Activated CD8-positive, alpha-beta memory T cell treated with anti-CD3 and anti-CD28 coated beads, Interleukin-2, amount 50 U/mL, for 1 hour (primary cell): Measurements from ENCODE around the gene CENPA.
"Not testable (repeated sequence)": the region's sequence is repeated elsewhere in the genome, so short reads cannot be mapped to it uniquely, and the experiment has no call there.

Experiments
- DNase-seq: peaks from one replicate; pipeline ENCODE4 v3.0.0-alpha.2; 2020; ENCODE audit errors: extremely low read depth

Gene CENPA

GRCh38 chr2:26785431-26786206 is at the start of gene CENPA:
CENPA (plus strand) TSS chr2:26786056; CDS start chr2:26786197, 141 bp downstream.
- peak; percentile 88 for DNase-seq

- DNase-seq: no peak
Measured at GRCh38 chr2:26737221-26737620, 48.6 kb upstream of the CENPA start.

GRCh38 chr2:26738481-26738880 is 47.4 kb upstream of the CENPA start:
- no peak for DNase-seq

GRCh38 chr2:26739514-26739913 is 46.3 kb upstream of the CENPA start:
- DNase-seq: no peak

- DNase-seq: no peak
Measured at GRCh38 chr2:26740346-26740745, 45.5 kb upstream of the CENPA start.

GRCh38 chr2:26740890-26741302 is 45.0 kb upstream of the CENPA start:
- DNase-seq: no peak

- no peak for DNase-seq
Measured at GRCh38 chr2:26742048-26742770, 43.6 kb upstream of the CENPA start.

GRCh38 chr2:26743852-26744251 is 42.0 kb upstream of the CENPA start:
- DNase-seq: no peak

- DNase-seq: no peak
Measured at GRCh38 chr2:26744953-26745352, 40.9 kb upstream of the CENPA start.

- peak; percentile 43 for DNase-seq
Measured at GRCh38 chr2:26745609-26746327, 40.1 kb upstream of the CENPA start.

- no peak for DNase-seq
Measured at GRCh38 chr2:26746934-26747333, 38.9 kb upstream of the CENPA start.

GRCh38 chr2:26749787-26750420 is 36.0 kb upstream of the CENPA start:
- DNase-seq: not testable (repeated sequence)

- DNase-seq: not testable (repeated sequence)
Measured at GRCh38 chr2:26750467-26750866, 35.4 kb upstream of the CENPA start.

GRCh38 chr2:26752656-26753055 is 33.2 kb upstream of the CENPA start:
- DNase-seq: no peak

GRCh38 chr2:26754539-26754938 is 31.3 kb upstream of the CENPA start:
- no peak for DNase-seq

- no peak for DNase-seq
Measured at GRCh38 chr2:26754972-26755670, 30.7 kb upstream of the CENPA start.

- DNase-seq: no peak
Measured at GRCh38 chr2:26756337-26756736, 29.5 kb upstream of the CENPA start.

- DNase-seq: no peak
Measured at GRCh38 chr2:26757873-26758789, 27.7 kb upstream of the CENPA start.

GRCh38 chr2:26758790-26759321 is 27.0 kb upstream of the CENPA start:
- DNase-seq: no peak

- no peak for DNase-seq
Measured at GRCh38 chr2:26759845-26760244, 26.0 kb upstream of the CENPA start.
